LNCAP (cell line): Measurements from ENCODE around the gene VDR.

ENCODE experiments used
- TF ChIP-seq, protein P1 (sequence below): fragments of 450-650 bp; IDR thresholded peaks from 2 replicates; pipeline ENCODE4 v1.5.1; 2017; ENCODE audit warnings: mild to moderate bottlenecking

Gene VDR

DNA sequence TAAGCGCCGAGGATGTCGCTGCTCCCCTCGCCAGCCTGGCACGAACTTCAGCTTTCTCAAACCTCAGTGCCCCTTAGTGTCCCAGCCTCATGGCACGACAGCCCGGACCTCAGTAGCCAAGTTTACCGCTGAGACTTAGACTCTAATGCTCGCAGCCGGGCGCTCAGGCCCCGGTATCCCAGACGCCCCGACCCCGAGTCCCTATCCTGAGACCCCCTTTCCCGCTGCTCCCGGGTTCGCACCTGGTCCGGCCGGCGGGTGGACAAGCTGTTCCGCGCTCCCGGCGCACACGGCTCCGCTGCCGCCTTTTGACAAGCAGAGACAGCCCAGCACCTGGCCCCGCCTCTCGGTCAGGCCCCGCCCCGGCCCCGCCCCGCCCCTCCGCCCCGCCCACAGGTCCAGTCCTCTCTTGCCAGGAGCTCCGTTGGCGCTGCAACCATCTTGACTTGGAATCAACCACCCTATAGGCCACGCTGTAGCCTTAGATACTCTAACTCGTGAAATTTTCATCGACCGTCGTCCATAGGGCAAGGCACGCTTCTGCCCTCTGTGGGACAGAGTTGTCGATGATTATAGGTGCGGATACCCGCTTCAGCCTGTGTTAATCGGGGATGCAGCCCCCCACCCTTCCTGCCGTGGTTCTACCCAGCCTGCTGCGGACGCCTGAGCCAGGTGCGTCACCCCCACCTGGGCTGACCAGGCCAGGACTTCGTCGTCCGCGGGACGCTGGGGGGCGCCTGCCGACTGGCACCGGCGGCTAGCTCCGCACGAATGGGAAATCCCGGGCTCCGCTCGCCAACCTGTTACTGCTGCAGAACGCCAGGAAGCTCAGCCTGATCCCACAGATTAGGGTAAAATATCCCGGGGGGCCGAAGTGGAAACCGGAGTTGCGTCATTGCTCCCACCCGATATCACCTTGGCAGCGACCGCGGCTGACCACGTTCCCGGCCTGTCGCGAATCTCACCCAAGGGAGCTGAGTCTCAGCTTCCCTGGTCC is at the start of gene VDR:
VDR (minus strand) TSS at position 282 of the 997 bp plus-strand sequence. CDS start 25,881 bp downstream, outside the sequence.
- TF ChIP-seq, protein P1, sequence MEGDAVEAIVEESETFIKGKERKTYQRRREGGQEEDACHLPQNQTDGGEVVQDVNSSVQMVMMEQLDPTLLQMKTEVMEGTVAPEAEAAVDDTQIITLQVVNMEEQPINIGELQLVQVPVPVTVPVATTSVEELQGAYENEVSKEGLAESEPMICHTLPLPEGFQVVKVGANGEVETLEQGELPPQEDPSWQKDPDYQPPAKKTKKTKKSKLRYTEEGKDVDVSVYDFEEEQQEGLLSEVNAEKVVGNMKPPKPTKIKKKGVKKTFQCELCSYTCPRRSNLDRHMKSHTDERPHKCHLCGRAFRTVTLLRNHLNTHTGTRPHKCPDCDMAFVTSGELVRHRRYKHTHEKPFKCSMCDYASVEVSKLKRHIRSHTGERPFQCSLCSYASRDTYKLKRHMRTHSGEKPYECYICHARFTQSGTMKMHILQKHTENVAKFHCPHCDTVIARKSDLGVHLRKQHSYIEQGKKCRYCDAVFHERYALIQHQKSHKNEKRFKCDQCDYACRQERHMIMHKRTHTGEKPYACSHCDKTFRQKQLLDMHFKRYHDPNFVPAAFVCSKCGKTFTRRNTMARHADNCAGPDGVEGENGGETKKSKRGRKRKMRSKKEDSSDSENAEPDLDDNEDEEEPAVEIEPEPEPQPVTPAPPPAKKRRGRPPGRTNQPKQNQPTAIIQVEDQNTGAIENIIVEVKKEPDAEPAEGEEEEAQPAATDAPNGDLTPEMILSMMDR = peak; percentile 74

DNA sequence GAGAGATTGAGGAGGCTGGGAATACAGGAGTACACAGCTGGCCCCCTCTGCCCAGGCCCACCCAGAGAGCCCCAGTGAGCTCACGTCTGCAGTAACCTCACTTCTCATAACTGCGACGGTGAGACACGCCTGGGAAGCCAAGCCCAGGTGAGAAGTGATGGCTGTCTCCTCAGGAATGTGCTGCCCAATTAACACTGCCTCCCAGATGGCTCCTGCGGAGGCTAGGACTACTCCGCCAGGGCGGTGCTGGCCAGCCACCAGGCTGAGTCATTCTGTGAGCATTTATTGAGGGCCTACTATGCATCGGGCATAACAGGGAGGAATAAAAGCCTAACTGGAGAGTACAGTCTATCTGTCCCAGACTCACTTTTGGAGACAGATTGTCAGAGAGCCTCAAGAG is 49.3 kb upstream of the VDR start:
- TF ChIP-seq, protein P1 = no peak

GRCh38 chr12:47950856-47951468 is 46.2 kb upstream of the VDR start:
- TF ChIP-seq, protein P1 = no peak

- TF ChIP-seq, protein P1 = peak; percentile 95
These were observed 44.9 kb upstream of the VDR start for GRCh38 chr12:47949441-47950341.

DNA sequence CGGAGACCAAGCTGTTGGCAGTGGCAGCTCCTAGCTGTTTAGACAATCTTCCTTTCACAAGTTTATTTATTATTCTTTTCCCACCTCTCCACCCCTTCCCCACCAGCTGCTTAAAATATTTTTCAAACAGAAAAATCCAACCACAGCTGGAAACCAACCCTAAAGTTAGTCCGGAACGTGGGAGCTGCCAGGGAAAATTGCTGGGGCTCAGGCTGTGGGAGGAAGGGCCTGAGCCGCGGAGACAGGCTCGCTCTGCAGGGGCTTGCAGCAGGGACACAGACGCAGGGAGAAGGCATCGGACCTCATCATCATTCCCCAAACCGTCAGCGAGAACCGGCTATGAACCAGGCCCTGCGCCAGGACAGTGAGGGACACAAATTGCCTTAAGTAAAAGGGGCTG is 42.5 kb upstream of the VDR start:
- TF ChIP-seq, protein P1 = no peak

DNA sequence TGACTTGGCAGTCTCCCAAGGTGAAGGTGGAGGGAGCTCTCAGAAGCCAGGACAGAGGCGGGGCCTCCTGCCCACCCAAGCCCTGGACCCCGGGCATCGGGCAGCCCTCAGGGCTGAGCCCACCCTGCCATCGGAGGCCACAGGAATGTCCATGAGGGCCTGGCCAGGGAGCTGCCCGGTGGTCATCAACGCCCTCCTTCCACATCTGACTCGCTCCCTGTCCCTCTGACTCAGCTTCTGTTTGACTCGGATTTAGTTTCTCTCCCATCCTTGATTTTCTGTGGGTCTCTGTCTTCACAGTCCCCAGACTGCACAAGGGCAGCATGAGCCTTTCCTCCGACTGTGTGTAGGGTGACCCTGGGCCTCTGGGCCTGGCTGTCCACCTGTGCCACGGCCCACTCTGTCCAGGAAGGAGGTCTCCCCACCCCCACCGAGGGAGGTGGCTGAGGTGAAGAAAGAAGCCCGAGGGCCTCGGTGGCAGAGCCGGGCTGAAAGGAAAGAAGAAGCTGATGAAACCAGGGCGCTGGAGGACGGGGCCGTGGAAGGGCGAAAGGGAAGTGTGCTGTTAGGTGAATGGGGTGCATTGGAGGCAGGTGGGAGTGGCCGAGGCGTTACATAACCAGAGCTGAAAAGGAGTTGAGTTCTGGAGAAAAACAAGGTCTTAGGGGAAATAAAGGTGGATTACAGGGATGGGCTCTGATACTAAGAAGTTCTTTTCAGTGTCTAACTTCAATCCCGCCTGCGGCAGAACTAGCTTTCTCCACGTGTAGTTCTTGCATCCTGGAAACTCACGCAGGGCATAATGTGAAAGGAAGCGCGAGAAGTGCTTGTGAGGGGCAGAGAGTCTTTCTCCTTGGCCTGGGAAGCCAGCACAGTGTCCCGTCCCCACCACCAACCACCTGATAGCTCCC is 41.9 kb upstream of the VDR start:
- TF ChIP-seq, protein P1 = no peak
